Activated CD8-positive, alpha-beta memory T cell treated with anti-CD3 and anti-CD28 coated beads, Interleukin-2, amount 50 U/mL, for 24 hours (primary cell): ENCODE data around the gene CLIP2.

Source experiments
- DNase-seq: peaks from one replicate; pipeline ENCODE4 v3.0.0-alpha.2; 2020; ENCODE audit errors: extremely low read depth

The CLIP2 gene

DNA sequence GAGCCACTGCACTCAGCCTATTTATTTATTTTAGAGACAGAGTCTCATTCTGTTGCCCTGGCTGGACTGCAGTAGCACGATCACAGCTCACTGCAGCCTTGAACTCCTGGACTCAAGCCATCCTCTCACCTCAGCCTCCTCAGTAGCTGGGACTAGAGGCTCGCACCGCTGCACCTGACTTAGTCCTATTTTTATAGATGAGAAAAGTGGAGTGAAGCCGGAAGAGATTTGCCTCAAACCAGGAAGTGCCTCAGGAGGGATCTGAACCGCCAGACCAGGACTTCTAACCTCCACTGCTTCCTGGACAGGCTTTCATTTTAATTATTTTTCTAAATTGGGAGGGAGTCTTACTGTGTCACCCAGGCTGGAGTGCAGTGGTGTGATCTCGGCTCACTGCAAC is 17.5 kb upstream of the CLIP2 start:
- no peak for DNase-seq

DNA sequence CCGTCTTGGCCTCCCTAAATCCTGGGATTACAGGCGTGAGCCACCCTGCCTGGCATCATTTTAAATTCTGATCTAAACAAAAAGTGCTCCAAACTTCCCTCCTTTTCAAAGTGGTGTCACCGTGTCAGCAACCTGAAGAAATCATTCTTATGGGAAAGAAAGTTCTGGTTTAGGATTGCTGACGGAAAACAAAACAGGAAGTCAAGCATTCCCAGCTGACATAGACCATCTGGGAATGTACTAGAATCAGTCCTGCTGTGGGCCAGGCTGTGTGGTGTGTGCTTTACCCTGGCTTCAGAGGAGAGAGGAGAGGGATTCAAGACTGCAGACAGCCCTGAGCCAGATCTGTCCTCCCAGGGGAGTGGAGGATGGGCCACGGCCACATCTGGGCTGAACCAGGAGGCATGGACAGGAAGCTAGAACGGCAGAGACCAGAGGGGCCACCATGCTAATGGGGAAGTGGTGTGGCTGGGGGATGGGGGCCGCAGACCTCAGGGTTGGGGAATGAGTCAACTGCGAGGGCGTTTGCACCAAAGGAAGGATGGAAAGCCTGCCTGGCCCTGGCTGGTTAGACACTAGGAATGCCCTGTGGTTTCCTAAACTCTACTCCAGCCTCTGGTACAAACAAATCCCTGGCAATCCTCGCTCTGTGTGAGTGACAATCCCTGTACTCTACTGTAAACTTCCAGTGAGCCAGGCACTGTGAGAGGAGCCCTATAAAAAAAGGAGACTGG is 16.7 kb upstream of the CLIP2 start:
- no peak for DNase-seq

DNA sequence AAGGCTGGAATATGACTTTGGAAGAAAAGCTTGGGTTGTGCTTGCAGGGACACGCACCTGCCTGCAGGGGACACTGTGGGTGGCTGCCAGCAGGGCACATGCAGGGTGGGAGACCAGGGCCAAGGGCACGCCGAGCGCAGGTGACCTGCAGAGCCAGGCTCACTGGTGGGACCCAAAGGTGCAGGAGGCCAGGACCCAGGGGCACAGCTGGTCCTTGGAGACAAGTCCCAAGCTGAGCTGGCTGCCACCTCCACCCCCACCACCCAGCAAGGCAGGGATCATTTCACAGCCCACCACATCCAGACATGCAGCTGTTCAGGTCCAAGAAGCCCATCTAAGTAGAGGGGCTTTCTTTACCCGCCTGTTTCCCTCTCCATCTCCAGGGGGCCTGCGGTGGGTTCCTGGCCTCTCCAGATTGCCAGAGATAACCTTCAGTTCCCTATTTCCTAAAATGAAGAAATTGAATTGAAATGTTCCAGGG is 13.8 kb upstream of the CLIP2 start:
- no peak for DNase-seq

DNA sequence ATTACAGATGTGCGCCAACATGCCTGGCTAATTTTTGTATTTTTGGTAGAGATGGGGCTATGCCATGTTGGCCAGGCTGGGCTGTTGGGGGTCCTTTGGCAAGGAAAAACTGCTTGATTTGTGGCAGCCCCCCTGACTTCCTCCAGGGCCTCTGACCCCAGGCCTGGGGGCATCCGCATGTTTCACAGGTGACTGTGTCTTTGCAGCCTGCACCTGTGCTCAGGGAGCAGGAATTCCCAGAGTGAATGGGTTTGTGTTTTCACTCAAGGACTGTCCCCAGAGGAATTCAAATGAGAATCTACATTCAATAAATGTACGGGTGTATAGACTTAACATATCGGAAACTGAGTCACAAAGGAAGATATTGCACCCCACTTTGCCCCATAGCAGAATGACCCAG is 11.6 kb upstream of the CLIP2 start:
- DNase-seq, result no peak

DNA sequence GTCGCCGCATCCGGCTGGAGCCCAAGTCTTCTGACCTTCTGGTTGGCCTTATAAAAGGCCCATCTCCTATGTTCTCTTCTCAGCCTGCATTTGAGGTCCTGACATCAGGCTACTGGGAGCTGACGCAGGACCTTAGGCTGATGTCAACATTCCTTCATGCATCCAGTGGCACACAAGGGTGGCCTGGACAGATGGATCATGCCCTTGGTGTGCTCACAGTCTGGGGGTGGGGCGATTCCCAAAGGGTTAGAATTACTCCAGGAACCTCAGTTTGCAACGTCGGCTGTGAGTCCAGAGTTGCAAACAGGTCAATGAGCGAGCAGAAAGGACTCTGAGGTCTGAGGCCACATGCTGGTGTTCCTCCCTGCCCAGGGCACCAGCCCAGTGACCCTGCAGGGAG is 8.2 kb upstream of the CLIP2 start:
- no peak for DNase-seq

DNA sequence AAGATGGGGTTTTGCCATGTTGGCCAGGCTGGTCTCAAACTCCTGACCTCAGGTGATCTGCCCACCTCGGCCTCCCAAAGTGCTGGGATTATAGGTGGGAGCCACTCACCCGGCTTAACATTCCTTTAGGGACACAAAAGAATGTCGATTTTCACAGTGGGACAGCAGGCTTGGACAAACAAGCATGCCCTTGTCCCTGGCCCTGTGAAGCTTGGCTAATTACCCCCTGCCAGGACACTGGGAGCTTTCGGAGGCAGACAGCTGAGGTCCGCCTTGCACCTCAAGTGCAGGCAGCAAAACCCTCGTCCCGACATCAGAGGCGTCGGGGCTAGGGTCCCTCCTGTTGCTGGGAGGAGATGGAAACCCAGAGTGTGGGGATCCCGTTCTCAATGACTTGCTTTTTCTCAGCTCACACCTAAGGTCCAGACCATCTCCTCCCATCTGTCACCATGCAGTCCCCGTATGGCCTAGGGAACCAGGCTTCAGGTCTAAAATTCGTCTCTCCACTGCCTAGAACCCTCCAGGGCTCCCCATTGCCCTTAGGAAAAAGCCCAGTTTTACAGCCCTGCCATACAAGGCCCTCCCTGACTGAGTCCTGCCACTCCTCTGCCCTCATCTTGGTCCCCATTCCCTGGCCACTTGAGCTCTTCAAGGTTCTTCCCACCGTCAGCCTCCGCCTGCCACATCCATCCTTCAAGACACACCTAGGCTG is 6.3 kb upstream of the CLIP2 start:
- DNase-seq, result no peak

DNA sequence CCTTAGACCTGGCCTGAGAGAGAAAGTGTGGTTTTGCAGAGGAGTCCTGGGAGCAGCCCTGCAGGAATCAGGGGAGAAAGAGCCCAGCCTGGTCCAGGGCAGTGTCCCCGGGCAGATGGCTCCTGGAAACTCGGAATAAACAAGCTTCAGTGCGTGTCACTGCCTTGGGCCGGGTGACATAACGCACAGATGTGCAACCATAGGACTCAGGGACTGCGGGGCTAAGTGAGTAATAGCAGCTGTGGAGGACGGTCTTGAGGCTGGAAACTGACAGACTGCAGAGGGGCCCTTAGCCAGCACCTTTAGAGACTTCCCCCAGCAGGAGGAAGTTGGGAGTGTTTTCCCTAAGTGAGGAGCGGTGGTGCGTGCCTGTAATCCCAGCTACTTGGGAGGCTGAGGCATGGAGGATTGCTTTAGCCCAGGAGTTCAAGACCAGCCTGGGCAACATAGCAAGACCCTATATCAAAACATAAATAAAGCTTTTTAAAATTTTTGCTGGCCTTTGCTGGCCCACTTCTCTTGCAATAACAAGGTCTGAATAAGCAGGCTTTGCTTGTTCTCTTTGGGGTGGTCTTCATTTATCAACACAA is 5.3 kb upstream of the CLIP2 start:
- no peak for DNase-seq

DNA sequence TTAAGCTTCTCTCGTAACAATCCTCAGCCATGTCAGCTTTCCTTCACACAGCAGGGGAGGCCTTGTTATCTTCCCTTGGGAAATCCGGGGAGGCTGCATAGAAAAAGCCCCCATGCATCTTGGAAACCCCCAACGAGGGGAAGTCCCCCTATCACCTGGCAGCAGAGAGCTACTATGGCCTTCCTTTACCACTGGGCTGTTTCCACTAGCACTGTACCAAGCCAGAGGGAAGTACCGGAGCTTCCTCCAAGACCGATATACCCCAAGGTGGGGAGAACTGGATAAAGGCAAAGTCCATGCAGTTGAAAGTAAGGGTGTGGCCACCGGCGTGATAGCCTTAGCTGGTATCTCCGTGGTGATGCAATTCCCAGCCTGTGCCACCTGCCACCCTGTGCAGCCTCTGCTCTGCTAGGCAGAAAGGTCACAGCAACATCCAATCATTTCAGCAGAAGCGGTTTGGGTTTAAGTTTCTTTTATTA is 4.4 kb upstream of the CLIP2 start:
- no peak for DNase-seq

DNA sequence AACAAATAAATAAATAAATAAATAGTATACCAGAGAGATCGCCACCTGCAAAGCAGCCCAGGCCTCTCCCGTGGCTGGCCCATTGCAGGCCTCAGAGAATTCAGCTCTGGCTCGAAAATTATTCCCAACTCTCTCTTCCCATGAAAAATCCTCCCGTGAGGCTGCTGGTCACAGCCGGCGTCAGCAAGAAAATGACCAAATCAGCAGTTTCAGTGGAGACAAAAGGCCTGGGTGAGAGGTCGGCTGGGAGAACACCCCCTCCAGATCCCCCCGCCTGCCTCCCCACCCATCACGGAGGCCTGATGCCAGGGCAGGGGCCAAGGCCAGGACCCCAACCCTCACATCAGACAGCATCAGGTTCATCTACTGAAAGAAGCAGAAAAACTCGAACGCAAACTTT is 3.1 kb upstream of the CLIP2 start:
- DNase-seq, result no peak

DNA sequence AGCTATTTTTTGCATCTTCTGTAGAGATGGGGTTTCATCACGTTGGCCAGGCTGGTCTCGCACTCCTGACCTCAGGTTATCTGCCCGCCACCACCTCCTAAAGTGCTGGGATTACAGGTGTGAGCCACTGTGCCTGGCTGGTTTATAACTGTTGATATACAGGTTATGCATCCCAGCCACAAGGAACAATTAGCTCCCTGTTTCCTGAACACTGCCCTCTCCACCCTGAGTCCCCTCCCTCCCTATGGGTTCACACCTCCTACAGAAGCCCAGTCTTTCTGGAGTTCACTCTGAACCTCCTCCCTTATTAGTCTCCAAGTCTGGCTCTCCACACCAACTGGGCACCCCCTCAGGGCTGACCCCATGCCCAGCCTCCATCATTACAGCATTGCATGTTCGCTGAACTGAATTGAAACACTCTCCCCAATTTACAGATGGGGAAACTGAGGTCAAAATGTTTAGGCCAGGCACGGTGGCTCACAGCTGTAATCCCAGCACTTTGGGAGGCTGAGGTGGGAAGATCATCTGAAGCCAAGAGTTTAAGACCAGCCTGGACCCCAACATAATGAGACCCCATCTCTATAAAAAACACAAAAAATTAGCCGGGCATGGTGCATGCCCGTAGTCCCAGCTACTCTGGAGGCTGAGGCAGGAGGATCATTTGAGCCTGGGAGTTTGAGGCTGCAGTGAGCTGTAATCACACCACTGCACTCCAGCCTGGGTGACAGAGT is 1.7 kb upstream of the CLIP2 start:
- no peak for DNase-seq

DNA sequence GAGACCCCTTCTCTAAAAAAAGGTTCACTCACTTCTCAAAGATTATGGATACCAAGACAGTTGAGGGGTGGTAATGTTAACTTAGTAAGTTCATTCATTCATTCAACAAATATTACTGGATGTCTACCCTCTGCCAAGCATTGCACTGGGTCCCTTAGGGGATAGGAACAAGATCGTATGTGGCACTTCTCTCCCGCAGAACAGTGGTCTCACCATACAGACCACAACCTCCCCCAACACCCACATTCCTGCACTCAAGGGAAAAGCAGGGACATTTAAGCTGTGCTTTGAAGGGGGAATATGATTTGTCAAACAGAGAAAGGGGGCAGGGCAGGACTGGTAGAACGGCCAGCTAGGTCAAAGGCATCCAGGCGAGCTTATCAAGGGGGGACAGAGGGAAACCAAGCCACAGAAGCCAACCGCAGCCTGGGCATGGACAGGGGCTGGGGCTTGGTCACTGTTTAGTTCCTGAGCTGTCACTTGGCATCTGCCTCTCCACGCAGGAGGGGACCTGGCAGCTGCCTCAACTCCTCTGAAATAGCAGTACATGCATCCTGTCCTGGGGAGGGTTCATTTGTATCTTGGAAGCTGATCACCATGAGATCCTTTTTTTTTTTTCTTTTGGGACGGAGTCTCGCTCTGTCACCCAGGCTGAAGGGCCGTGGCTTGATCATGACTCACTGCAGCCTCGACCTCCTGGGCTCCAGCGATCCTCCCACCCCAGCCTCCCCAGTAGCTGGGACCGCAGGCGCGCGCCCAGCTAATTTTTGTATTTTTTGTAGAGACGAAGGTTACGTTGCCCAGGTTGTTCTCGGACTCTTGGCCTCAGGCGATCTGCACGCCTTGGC is 949 bp upstream of the CLIP2 start:
- no peak for DNase-seq

DNA sequence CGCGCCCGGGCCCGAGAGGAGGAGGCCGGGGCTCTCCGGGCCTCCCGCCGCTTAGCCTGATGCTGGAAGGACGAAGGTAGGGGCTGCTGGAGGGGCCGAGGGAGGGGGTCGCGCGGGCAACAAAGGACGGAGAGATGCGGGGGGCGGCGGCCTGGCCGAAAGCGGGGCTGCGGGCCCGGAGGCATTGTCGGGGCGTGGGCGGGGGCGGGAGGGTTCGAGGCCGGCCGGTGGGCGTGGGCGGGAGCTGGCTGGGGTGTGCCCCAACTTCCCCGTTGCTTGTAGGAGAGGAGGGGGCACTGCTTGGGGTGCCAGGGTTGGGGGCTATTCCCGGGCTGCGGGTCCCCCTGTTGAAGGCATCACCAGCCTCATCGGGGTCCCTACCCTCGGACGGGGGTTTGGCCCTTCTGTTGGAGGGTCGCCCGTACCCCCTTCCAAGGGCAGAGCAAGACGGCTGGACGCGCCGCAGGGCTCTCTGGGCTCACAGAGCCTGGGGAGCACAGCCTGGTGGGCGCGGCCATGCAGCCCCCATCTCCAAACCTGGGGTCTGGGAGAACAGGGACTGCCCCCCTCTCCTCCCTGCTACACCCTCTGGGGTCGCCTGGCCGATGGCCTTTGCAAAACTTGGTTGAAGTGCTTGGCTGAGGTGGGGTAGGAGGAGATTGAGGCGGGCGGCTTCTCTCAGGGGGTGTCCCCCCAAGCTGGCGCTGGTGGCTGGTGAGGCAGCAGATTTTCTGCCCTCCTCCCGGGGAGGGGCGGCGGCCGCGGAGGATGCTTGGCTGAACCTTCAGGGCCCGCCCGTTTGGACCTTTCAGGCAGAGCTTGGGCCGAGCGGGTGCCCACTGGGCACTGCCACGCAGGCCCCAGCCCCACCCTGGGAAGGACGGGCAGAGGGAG is 699 bp downstream of the CLIP2 start:
- DNase-seq, result no peak

DNA sequence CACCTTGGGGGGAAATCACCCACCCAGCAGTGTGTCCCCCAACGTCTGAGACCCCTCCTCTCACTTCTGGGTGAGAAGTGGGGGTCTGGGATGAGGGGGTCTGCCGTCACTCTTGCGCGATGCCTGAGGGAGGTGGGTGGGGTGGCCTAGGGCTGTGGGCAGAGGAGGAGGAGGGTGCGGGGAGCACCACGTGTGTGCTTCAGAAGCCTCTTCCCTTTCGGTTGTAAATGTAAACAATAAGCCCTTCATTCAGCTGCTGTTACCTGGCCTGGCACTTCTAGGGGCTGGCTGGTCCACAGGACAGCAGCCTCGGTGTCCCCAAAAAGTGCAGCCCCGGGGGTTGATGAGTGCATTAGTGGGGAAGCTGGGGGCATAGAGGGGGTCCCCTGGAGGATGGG is 1.3 kb downstream of the CLIP2 start:
- DNase-seq, result no peak

DNA sequence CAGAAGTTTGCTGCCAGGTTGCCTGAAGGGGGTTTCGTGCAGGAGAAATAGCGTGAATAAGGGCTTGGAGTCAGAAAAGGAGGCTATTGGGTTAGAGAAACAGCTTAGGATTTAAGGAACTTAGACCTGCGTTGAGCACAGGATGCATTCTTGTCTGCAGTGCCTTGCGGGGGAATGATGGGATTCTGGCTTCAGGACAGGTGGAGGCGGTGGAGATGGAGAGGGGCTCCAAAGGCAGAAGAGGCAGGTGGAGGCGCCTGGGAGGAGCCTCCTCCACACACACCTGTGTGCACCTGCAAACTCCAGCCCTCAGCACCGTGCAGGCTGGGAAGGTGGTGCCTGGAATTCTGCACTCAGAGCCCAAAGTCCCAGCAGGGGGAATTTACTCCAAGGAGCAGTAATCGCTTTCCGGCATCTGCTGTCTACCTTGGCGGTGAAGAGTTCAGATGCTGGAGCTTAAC is 1.8 kb downstream of the CLIP2 start:
- no peak for DNase-seq

DNA sequence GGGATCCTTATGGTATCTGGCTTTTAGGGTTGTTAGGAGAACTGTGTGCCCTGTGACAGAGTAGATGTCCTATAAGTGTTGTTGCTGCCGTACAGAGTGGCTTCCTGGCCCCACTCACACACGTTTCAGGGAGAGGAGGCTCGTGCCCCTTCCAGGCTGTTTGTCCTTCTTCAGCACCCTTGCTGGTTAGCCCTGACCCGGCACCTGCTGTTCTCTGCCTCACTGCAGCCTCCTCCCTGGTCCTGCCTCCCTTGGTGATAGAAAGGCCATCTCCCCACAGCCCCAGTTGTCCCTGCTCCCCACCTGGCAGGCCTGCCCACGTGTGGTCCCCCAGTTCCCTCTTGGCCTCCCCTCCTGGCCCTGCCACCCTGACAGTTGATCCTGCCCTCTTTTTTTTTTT is 2.3 kb downstream of the CLIP2 start:
- no peak for DNase-seq

DNA sequence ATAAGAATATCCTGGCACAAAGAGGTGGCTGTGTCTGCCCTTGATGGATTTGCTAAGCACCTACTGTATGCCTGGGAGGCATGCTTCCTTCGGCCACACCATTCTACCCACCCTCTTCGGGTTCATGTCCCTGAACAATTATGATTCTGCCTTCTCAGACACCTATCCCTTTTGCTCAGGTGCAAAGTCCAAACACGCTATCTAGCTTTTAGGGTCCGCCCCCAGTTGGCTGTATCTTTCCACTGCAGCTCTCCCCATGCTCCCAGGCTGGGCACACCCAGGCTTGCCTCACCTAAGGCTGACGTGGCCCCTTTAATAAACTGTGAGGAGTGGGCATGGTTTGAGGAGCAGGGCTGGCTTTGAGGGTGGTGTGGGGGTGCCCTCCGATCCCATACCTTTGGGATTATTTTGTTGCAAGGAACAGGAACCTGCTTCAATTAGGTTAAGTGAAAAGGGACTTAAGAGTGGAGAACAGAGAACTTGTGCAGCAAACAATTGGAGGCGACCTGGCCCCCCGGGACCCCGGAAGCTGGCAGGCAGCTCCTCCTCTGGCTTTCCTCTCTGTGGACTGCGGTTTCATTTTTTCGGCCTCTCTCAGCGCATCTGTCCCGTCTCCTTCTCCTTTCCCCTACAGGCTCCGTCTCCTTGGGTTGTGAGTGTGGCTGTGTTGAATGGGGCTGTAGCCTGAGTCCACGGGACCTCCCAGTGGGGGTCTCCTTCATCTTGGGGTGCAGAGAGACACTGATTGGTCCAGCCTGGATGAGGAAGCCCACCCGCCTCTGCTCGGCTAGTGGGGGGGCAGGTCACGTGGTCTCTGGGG is 3.8 kb downstream of the CLIP2 start:
- DNase-seq, result no peak

DNA sequence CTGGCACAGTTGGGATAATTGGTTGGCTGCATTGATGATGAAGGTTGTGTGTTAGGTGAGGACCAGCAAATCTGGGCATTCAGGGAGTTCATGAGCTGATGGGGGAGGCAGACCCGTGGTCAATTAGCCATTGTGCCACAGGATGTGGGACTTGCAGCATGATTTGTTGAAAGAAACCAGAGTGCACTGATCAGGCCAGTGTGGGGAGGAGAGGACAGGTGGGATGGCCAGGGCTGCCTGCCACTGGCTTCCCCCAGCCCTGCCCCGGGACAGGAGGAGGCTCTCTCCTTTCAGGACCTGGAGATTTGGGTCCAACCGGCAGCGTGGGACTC is 4.3 kb downstream of the CLIP2 start:
- DNase-seq, result no peak

DNA sequence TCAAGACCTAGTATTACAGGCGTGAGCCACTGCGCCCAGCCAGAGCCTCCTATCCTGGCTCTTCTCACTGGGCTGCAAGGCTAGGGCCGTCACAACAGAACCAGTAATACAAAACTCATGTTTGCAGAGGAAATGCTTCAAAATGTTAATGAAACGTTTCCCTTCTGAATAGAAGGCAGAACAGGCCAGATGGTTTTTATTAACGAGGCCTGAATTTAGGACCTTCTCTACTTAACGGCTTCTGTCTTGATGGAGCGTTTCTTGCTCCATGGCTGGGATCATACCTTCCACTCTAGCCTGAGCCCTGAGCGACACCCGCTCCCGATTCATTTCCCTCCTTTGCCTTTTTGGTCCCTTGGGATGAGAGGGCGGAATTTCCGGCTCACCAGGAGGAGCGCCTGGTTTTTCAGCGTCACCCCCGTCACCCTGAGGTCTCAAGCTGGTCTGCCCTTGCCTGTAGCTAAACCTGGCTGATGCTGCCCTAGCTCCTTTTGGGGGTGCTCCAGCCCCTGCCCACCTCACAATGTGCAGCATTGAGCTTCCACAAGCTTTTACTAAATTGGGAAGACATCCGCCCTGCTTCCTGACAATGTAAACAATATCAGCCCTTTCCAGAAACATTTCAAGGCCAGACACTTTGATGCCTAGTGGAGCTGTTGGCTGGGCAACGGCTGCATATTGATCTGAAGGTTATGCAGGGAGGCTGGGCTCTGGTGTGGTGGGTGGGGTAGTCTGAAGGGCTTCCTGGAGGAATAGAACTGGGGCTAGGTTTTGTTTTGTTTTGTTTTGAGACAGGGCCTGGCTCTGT is 5.2 kb downstream of the CLIP2 start:
- DNase-seq, result no peak
